ENCODE results near the gene MFNG.

Gene MFNG

GRCh38 chr22:37443977-37444376, 42.2 kb downstream of the MFNG start:
- DNase-seq: no peak

GRCh38 chr22:37443086-37443485, 43.1 kb downstream of the MFNG start:
- no peak for DNase-seq

GRCh38 chr22:37442537-37442936, 43.6 kb downstream of the MFNG start:
- no peak for DNase-seq

GRCh38 chr22:37442135-37442534, 44.0 kb downstream of the MFNG start:
- DNase-seq: no peak

DNA sequence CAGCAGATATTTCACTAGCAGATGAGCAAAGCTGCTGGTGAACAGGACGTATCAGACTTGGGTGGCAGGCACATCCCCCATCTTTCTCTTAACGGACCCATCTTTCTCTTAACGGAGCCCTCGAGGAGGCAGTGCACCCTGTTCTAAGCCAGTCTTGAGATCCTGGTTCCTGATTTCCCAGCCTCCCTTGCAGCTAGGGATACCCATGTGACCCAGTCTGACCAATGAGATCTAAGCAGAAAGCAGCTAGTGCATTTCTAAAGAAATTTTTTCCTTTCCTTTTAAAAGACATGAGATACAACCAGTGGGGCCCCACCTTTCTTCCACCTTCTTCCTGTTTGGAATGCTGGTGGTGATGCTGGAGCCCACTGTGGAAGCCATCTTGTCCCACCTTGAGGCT, 45.3 kb downstream of the MFNG start:
- DNase-seq: no peak

GRCh38 chr22:37439347-37439746, 46.8 kb downstream of the MFNG start:
- no peak for DNase-seq

- DNase-seq: no peak
Observed at GRCh38 chr22:37435970-37436603, 50.1 kb downstream of the MFNG start.

- DNase-seq: no peak
Observed at GRCh38 chr22:37433786-37434185, 52.4 kb downstream of the MFNG start.

DNA sequence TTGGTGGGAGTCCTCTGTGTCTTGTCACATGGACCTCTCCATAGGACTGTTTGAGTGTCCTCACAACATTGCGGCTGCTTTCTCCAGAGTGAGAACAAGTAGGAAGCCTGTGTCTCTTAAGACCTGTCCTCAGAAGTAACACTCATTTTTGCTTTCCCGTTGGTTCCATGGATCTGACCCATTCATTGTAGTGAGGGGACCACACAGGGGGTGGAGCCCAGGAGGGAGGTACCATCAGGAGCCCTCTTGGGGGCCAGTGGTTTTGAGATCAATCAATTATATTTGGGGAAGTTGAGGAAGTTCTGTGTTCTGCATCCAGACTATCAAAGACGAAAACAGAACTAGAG, 53.5 kb downstream of the MFNG start:
- no peak for DNase-seq

DNA sequence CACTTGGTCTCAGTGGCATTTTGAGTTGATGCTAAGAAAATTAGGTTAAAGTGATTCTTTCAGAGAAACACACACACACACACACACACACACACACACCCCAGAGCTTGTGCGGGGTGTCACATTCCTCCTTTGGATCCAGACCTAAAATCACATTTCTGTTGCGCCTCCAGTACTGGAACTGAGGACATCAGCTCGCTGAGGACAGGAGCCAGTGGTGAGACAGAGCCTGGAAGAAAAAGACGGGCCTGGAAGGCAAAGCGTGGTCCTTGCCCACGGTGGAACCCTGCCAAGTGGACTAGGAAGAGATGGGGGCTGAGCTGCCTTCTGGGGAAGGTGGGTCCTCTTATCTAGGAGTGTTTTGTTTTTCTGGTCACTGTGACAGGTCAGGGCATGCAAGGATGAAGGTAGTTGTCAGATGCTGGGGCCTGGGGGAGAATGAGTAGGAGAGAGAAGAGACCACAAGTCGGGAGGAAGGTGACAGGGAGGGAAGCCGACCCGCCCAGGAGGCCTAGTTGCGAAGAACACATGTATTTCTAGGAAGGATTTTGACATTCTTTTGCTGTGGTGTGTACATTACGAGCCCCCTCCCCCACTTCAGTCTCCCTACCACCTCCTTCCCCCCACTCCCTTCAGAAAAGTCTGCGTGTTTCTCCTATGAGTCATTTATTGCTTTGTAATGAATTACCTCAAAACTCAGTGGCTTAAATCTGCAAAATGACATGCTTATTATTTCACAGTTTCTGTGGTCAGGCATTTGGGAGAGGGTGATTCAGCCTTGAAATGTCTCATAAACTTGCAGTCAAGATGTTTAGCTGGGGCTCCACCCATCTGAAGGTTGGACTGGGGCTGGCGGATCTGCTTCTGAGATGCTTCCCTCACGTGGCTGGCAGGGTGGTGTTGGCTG, 54.1 kb downstream of the MFNG start:
- no peak for DNase-seq

- no peak for DNase-seq
Observed at GRCh38 chr22:37431366-37431765, 54.8 kb downstream of the MFNG start.

DNA sequence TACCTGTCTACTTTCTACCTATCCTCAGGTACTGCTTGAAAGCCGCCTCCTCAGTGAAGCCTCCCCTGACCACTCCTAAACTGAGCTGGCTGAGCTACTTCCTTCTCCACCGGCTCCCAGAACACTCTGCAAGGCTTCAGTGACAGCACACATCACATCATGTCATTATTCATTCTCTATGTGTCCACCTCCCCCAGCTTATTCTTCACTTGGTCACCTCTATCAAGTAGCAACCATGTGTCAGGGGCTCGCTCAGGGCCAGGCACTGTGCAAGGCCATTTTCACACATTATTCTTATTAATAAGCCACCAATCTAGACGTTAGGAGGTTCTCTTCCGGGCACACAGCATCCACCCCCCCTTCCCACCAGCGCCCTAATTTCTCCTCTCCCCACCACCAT, 55.2 kb downstream of the MFNG start:
- no peak for DNase-seq

DNA sequence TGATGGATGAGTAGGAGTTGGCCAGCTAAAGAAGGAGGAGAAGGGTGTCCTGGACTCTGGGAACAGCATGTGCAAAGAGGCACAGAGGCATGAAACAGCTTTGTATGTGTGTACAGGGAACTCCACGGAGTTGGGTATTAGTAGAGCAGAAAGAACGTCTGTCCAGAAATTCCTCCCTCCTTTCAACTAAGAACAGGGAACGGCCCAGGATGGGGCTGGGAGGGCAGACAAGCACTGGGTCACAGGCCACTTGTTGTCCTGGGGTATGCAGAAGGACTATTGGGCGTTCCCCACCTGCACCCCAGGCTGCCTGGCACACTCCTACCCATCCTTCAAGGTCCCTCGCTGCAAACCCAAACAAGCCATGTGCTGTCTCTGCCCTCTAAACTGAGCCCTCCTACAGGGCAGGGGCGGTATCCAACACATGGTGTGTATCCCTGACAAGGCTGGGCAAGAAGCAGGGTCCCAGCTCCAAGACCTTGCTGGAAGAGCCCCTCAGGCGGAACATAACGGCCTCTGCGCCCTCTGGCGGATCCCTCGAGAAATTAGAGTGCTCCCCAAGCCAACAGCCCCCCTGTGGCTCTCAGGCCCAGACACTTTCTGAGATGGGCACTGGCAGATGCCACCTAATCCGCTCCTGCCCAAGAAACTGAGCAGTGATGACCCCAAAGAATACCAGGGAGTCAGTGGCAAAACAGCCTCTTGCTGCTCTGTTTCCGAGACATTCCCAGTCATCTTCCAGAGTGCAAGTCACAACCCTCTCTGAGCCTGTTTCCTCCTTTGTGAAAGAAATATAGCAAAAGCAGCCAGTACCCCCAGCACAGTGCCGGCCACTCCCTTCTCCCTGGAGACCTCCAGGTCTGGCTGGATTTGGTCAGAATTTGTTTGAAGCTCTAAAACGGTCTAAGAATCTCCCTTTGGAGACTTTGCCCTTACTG, 57.3 kb downstream of the MFNG start:
- DNase-seq: peak; percentile 62

- DNase-seq: no peak
Observed at GRCh38 chr22:37427711-37428635, 58.2 kb downstream of the MFNG start.

GRCh38 chr22:37427135-37427710, 59.0 kb downstream of the MFNG start, which contains the start of gene ELFN2:
Gene ELFN2 (minus strand): TSS chr22:37427479. CDS start chr22:37375534, 51,945 bp downstream.
- DNase-seq: no peak

- no peak for DNase-seq
Observed at GRCh38 chr22:37426706-37427134, 59.5 kb downstream of the MFNG start.

GRCh38 chr22:37425800-37426705, 60.1 kb downstream of the MFNG start:
- DNase-seq: no peak

- no peak for DNase-seq
Observed at GRCh38 chr22:37425369-37425768, 60.8 kb downstream of the MFNG start.

DNA sequence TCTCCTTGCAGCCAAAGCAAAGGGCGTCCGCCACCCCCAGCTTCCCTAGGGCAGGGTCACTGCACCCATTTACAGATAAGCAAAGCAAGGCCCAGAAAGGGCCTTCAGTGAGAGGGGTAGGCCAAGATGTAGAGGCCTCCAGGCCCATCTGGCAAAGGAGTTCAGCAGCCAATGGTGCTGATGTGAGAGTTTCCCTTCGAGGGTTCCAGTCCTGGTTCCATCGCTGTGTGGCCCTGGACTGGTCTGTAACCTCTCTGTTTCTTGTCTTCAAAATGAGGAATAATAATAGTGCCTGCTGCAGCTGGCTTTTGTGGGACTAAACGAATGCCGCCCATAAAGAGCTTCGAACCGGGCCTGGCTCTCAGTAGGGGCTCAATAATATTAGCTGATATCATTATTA, 62.9 kb downstream of the MFNG start:
- DNase-seq: no peak

- DNase-seq: no peak
Observed at GRCh38 chr22:37421468-37421877, 64.7 kb downstream of the MFNG start.

Data from KG1 (cell line).